OCI-LY1 (cell line): ENCODE results near the gene PIGN.

ENCODE experiments used
- H2AFZ ChIP-seq: fragments of 200-600 bp; sonication (generic), shearing (Covaris generic); 2 replicates; pipeline ENCODE4 v1.6.0; 2014; ENCODE audit warnings: antibody characterized with exemption, mild to moderate bottlenecking, low read length
- H3F3A ChIP-seq: fragments of 200-600 bp; sonication (generic), shearing (Covaris generic); 2 replicates; pipeline ENCODE4 v1.6.0; 2014; ENCODE audit warnings: mild to moderate bottlenecking, antibody characterized with exemption, low read length, moderate library complexity; ENCODE audit not compliant: insufficient read depth
- H3K27ac ChIP-seq: fragments of 200-600 bp; sonication (generic); 2 replicates; pipeline ENCODE4 v1.5.1; 2014; ENCODE audit warnings: low read length, mixed run types, mild to moderate bottlenecking, low read depth; ENCODE audit not compliant: poor library complexity, severe bottlenecking
- H3K27me3 ChIP-seq: fragments of 200-600 bp; sonication (generic); 2 replicates; pipeline ENCODE4 v1.6.0; 2014; ENCODE audit warnings: antibody characterized with exemption, mild to moderate bottlenecking, low read length, moderate library complexity; ENCODE audit not compliant: insufficient read depth
- H3K36me3 ChIP-seq: fragments of 200-600 bp; sonication (generic); 2 replicates; pipeline ENCODE4 v1.6.1; 2014; ENCODE audit warnings: mild to moderate bottlenecking, antibody characterized with exemption, low read length, moderate library complexity, mixed read lengths; ENCODE audit not compliant: insufficient read depth
- H3K4me1 ChIP-seq: fragments of 200-600 bp; sonication (generic); 2 replicates; pipeline ENCODE4 v1.5.1; 2014; ENCODE audit warnings: mild to moderate bottlenecking, low read length, moderate library complexity; ENCODE audit not compliant: insufficient read depth, severe bottlenecking
- H3K4me2 ChIP-seq: fragments of 200-600 bp; sonication (generic), shearing (Covaris generic); 2 replicates; pipeline ENCODE4 v1.6.1; 2014; ENCODE audit warnings: low read length
- H3K4me3 ChIP-seq: fragments of 200-600 bp; sonication (generic); 2 replicates; pipeline ENCODE4 v1.5.1; 2014; ENCODE audit warnings: low read length, low read depth, mild to moderate bottlenecking, mixed read lengths; ENCODE audit not compliant: poor library complexity, severe bottlenecking
- H3K79me2 ChIP-seq: fragments of 200-600 bp; shearing (Covaris generic); 2 replicates; pipeline ENCODE4 v1.6.1; 2016; ENCODE audit warnings: mixed run types, low read length, mixed read lengths; ENCODE audit not compliant: insufficient read depth
- H3K9ac ChIP-seq: fragments of 200-600 bp; sonication (generic), shearing (Covaris generic); 2 replicates; pipeline ENCODE4 v1.6.1; 2014; ENCODE audit warnings: mild to moderate bottlenecking, low read length, mixed read lengths
- H3K9me2 ChIP-seq: fragments of 200-600 bp; sonication (generic), shearing (Covaris generic); 2 replicates; pipeline ENCODE4 v1.6.1; 2014; ENCODE audit warnings: low read depth, mild to moderate bottlenecking, low read length, mixed read lengths
- H3K9me3 ChIP-seq: fragments of 200-600 bp; shearing (Covaris generic); 2 replicates; pipeline ENCODE4 v1.6.1; 2014; ENCODE audit warnings: low read length, mixed read lengths
- H4K20me1 ChIP-seq: fragments of 200-600 bp; sonication (generic), shearing (Covaris generic); 2 replicates; pipeline ENCODE4 v1.6.0; 2016; ENCODE audit warnings: mild to moderate bottlenecking, low read length; ENCODE audit not compliant: insufficient read depth
- EZH2 ChIP-seq: fragments of 200-600 bp; sonication (generic), shearing (Covaris generic); IDR thresholded peaks from 2 replicates; pipeline ENCODE4 v1.8.0; 2017; ENCODE audit warnings: borderline replicate concordance, mixed run types, mild to moderate bottlenecking, antibody characterized with exemption, low read length, moderate library complexity, mixed read lengths
- TF ChIP-seq, protein P1 (sequence below): fragments of 200-600 bp; sonication (generic), shearing (Covaris generic); IDR thresholded peaks from 2 replicates; pipeline ENCODE4 v1.5.1; 2017; ENCODE audit warnings: mild to moderate bottlenecking, antibody characterized with exemption, low read length, moderate library complexity, mixed read lengths

Gene PIGN

DNA sequence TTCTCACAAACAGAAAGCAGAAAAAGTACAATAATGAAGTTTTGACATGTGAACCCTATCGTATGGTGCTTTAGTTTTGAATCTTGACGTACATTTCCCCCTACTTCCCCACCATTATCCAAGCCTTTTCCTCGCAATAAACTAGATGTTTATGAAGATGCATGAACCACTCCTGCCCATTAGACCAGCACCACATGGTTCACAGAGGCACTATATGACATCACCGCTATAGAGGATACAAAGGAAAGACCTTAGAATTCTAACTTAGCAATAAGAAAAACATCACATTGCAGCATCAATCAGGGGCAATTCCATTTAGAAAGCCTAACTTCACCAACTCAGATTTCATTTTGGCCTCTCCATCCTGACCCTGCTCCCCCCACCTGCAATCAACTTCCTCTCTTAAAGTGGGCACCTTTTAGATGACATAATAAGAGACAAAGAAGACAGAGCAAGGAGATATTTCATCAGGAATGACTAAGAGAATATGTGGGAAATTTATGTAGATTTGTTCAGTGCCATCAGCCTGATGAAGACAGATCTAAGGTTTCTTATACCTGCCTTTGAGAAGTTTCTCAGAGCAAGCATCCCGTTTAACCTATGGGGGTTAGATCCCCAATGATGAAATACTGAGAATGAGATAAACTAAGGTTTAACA lies 124.9 kb downstream of the PIGN start:
- no peaks in the 10 kb centered on the region for H3K79me2 ChIP-seq
- H3K4me1 ChIP-seq = no peaks in the 10 kb centered on the region
- no peaks in the 10 kb centered on the region for H4K20me1 ChIP-seq
- H3K27ac ChIP-seq = no peak overlapping the region
- H3K36me3 ChIP-seq = peaks cover 5% of the 10 kb centered on the region; the same call in 1 of the 2 replicates
- H3K4me2 ChIP-seq = no peak overlapping the region
- no peak overlapping the region for H3K4me3 ChIP-seq
- H3K9me3 ChIP-seq = peaks cover 3% of the 10 kb centered on the region; the same call in 1 of the 2 replicates
- no peak for TF ChIP-seq EZH2
- TF ChIP-seq, protein P1, sequence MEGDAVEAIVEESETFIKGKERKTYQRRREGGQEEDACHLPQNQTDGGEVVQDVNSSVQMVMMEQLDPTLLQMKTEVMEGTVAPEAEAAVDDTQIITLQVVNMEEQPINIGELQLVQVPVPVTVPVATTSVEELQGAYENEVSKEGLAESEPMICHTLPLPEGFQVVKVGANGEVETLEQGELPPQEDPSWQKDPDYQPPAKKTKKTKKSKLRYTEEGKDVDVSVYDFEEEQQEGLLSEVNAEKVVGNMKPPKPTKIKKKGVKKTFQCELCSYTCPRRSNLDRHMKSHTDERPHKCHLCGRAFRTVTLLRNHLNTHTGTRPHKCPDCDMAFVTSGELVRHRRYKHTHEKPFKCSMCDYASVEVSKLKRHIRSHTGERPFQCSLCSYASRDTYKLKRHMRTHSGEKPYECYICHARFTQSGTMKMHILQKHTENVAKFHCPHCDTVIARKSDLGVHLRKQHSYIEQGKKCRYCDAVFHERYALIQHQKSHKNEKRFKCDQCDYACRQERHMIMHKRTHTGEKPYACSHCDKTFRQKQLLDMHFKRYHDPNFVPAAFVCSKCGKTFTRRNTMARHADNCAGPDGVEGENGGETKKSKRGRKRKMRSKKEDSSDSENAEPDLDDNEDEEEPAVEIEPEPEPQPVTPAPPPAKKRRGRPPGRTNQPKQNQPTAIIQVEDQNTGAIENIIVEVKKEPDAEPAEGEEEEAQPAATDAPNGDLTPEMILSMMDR = no peak
- no peaks in the 10 kb centered on the region for H3F3A ChIP-seq
- H2AFZ ChIP-seq = no peak overlapping the region
- H3K27me3 ChIP-seq = no peaks in the 10 kb centered on the region
- no peaks in the 10 kb centered on the region for H3K9me2 ChIP-seq
- no peak overlapping the region for H3K9ac ChIP-seq

DNA sequence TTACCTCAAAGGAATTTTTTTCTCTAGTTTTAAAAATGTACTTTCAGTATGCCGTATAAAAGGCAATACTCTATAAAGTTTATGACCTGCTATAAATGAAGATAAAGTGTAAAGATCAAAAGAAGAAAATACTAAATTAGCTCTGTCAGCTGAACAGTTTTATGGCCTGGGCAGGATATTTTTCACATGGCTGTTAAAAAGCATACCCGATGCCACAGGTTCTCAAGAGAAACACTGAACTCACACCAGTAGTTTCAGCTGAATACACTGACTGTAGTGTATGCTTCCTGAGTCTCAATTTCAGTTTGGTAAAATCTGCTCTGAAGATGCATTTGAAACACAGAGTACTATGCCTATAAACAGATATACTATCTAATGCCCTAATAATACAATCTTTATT lies 126.0 kb downstream of the PIGN start:
- no peaks in the 10 kb centered on the region for H3K79me2 ChIP-seq
- no peak overlapping the region for H3K27ac ChIP-seq
- peaks cover 5% of the 10 kb centered on the region; the same call in 1 of the 2 replicates for H3K36me3 ChIP-seq
- H3K9me2 ChIP-seq = no peaks in the 10 kb centered on the region
- peaks cover 3% of the 10 kb centered on the region; the same call in 1 of the 2 replicates for H3K9me3 ChIP-seq
- H3K27me3 ChIP-seq = no peaks in the 10 kb centered on the region
- no peaks in the 10 kb centered on the region for H3F3A ChIP-seq
- H2AFZ ChIP-seq = no peak overlapping the region
- no peak overlapping the region for H3K4me3 ChIP-seq
- no peak overlapping the region for H3K9ac ChIP-seq
- H4K20me1 ChIP-seq = no peaks in the 10 kb centered on the region
- H3K4me1 ChIP-seq = no peaks in the 10 kb centered on the region
- TF ChIP-seq, protein P1 = no peak
- no peak for TF ChIP-seq EZH2
- H3K4me2 ChIP-seq = no peak overlapping the region

DNA sequence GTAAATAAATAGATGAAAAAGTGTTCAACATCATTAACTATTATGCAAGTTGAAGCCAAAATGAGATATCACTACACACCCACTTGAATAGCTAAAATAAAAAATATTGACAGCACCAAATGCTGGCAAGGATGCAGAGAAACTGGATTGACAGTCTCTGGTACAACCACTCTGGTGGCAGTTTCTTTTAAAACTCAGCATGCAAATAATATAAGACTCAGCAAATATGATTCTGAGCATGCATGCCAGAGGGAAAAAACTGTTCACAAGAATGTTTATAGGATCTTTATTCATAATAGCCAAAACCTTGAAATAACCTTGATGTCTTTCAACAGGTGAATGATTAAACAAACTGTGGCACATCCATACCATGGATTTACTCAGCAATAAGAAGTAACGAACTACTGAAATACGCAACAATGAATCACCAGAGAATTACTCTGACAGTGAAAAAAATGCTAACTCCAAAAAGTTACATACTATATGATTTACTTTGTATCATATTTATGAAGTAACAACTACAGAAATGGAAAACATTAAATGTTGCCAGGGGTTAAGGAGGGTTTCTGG lies 131.8 kb downstream of the PIGN start:
- Histone ChIP-seq H3K79me2 (no peaks in the 10 kb centered on the region), H3K9me2 (no peaks in the 10 kb centered on the region), H3K4me2 (no peak overlapping the region)

More for the DNA sequence above, 131.8 kb downstream of the PIGN start:
- Histone ChIP-seq H2AFZ (no peak overlapping the region), H3F3A (no peaks in the 10 kb centered on the region), H3K4me3 (no peak overlapping the region), H3K9me3 (peaks cover 3% of the 10 kb centered on the region; the same call in 1 of the 2 replicates), H4K20me1 (no peaks in the 10 kb centered on the region), H3K27ac (no peak overlapping the region), H3K9ac (no peak overlapping the region), H3K27me3 (no peaks in the 10 kb centered on the region), H3K36me3 (peaks cover 3% of the 10 kb centered on the region; the same call in 1 of the 2 replicates), H3K4me1 (no peaks in the 10 kb centered on the region)
- no peak for TF ChIP-seq EZH2
- TF ChIP-seq, protein P1 = no peak
